Neutrophil (primary cell): ENCODE data around the gene SAMD1.
A peak's percentile ranks its signal among the peaks of the same experiment; 100 is the strongest.

Experiments used
- H3K27ac ChIP-seq: fragments of 200-600 bp; sonication (generic); 2 replicates; pipeline ENCODE4 v1.5.1; 2016; ENCODE audit warnings: mild to moderate bottlenecking, moderate library complexity
- H3K27me3 ChIP-seq: fragments of 200-600 bp; sonication (generic); 2 replicates; pipeline ENCODE4 v1.6.0; 2016; ENCODE audit warnings: mild to moderate bottlenecking
- H3K36me3 ChIP-seq: fragments of 200-600 bp; sonication (generic); 2 replicates; pipeline ENCODE4 v1.5.1; 2017
- H3K4me1 ChIP-seq, 2 experiments: fragments of 200-600 bp in 1 of 2; sonication (generic) in 1 of 2; 1 replicate in 1 of 2; 2 replicates in 1 of 2; pipeline versions ENCODE4 v1.5.1 to v1.6.1; 2013 to 2016; ENCODE audit warnings: low read depth in 1 of 2, low read length in 1 of 2, mild to moderate bottlenecking in 1 of 2, moderate library complexity in 1 of 2; ENCODE audit not compliant: control insufficient read depth in 1 of 2, insufficient read depth in 1 of 2
- H3K4me3 ChIP-seq, 2 experiments: fragments of 200-600 bp in 1 of 2; sonication (generic) in 1 of 2; 1 replicate in 1 of 2; 2 replicates in 1 of 2; pipeline ENCODE4 v1.5.1; 2013 to 2016; ENCODE audit warnings: low read depth in 1 of 2, low read length in 1 of 2, mild to moderate bottlenecking in 1 of 2, moderate library complexity in 1 of 2
- H3K9me3 ChIP-seq: fragments of 200-600 bp; sonication (generic); 2 replicates; pipeline ENCODE4 v1.5.1; 2016
- TF ChIP-seq, protein P1 (sequence below): fragments of 200-600 bp; sonication (generic); IDR thresholded peaks from 2 replicates; pipeline ENCODE4 v1.5.1; 2016; ENCODE audit warnings: antibody characterized with exemption

Gene SAMD1

DNA sequence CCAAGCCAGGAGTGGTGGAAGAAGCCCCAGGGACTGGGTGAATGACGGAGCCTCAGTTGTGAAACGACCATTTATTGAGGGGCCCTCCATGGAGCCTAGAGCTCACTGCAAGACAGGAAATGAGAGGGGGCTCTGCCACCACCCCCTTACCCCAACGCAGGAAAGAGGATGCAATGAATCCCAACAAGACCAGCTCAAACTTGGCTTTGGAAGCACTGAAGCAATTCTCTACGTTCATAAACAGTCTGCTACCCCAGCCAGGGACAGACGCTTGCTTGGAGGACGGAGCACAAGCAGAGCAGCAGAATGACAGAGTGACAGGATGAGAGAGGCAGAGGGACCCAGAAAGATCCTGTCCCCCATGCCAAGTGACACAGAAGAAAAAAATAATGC, 26.0 kb upstream of the SAMD1 start:
- no peaks in the 10 kb centered on the region for H3K27me3 ChIP-seq
- H3K27ac ChIP-seq = peak overlapping the region; percentile 97
- TF ChIP-seq, protein P1, sequence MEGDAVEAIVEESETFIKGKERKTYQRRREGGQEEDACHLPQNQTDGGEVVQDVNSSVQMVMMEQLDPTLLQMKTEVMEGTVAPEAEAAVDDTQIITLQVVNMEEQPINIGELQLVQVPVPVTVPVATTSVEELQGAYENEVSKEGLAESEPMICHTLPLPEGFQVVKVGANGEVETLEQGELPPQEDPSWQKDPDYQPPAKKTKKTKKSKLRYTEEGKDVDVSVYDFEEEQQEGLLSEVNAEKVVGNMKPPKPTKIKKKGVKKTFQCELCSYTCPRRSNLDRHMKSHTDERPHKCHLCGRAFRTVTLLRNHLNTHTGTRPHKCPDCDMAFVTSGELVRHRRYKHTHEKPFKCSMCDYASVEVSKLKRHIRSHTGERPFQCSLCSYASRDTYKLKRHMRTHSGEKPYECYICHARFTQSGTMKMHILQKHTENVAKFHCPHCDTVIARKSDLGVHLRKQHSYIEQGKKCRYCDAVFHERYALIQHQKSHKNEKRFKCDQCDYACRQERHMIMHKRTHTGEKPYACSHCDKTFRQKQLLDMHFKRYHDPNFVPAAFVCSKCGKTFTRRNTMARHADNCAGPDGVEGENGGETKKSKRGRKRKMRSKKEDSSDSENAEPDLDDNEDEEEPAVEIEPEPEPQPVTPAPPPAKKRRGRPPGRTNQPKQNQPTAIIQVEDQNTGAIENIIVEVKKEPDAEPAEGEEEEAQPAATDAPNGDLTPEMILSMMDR = no peak
- peaks cover 71 to 73% of the 10 kb centered on the region in 2 experiments for H3K4me1 ChIP-seq
- H3K36me3 ChIP-seq = peaks cover 11% of the 10 kb centered on the region
- no peaks in the 10 kb centered on the region for H3K9me3 ChIP-seq
- peak overlapping the region; percentile 76 to 89 for H3K4me3 ChIP-seq

DNA sequence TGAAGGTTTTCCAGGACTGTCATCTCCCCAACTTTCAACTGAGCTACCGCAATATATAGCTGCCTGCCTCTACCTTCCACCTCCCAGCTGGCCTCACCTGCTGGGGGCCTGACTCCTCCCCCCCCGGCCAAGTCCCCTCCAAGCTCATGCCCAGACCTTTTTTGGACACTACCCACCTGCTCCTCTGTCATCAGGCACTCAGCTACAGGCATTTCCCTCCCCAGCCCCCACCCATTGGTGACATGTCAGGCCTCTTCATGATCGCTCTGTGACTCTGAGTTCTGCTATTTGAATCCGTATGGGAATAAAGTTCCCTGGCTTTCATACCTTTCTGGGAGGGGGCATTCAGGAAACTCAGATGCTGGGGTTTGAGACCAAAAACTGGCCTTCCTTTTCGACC, 25.2 kb upstream of the SAMD1 start:
- H3K36me3 ChIP-seq = peaks cover 11% of the 10 kb centered on the region
- H3K4me3 ChIP-seq = peak overlapping the region; percentile 76 to 89
- TF ChIP-seq, protein P1 = no peak
- H3K27ac ChIP-seq = peak overlapping the region; percentile 97
- H3K27me3 ChIP-seq = no peaks in the 10 kb centered on the region
- H3K9me3 ChIP-seq = no peaks in the 10 kb centered on the region
- peaks cover 73% of the 10 kb centered on the region in 2 experiments for H3K4me1 ChIP-seq

DNA sequence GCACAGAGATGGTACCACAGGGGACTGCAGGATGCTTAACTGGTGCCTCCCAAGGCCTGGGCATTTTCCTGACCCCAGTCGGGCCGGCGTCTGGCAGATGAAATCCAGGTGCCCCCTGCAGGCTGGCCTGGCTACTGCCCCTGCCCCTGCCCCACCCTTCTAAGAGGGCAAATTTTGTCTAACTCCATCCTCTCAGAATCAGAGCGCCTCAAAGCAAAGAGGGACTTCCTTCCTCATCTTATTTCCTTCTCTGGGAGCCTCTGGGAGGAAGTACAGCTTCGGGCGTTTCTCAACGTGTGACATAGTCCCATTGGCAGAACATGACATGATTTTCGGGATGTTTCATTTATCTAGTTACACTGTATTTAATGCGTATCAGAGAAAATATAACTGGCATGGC, 24.3 kb upstream of the SAMD1 start:
- Histone ChIP-seq H3K4me1 (peaks cover 65 to 73% of the 10 kb centered on the region in 2 experiments), H3K4me3 (peak overlapping the region; percentile 76 to 89), H3K27ac (peak overlapping the region; percentile 97), H3K27me3 (no peaks in the 10 kb centered on the region), H3K36me3 (peaks cover 13% of the 10 kb centered on the region), H3K9me3 (no peaks in the 10 kb centered on the region)
- TF ChIP-seq, protein P1 = peak; percentile 94

DNA sequence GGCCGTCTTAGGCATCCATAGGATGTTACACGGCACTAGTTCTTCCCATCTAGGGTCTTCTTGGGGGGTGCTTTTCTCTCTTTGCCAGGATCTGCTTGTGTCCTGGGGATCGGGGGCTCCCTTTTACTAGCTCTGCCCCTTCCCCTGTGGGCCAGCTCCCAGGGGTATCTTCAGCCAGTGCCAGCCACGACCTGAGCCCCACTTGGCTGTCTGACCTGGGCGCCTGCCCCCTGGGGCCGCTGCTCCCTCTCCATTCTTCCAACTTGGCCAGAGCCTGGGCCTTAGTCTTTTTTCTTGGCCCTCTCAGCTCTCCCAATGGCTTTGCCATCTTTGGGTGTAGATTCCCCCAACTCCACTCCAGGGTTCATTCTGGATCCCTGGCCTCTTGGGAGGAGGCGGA, 23.9 kb upstream of the SAMD1 start:
- no peaks in the 10 kb centered on the region for H3K9me3 ChIP-seq
- H3K36me3 ChIP-seq = peaks cover 13% of the 10 kb centered on the region
- peak overlapping the region; percentile 76 to 89 for H3K4me3 ChIP-seq
- peaks cover 61 to 69% of the 10 kb centered on the region in 2 experiments for H3K4me1 ChIP-seq
- H3K27me3 ChIP-seq = no peaks in the 10 kb centered on the region
- H3K27ac ChIP-seq = peak overlapping the region; percentile 97
- TF ChIP-seq, protein P1 = no peak

DNA sequence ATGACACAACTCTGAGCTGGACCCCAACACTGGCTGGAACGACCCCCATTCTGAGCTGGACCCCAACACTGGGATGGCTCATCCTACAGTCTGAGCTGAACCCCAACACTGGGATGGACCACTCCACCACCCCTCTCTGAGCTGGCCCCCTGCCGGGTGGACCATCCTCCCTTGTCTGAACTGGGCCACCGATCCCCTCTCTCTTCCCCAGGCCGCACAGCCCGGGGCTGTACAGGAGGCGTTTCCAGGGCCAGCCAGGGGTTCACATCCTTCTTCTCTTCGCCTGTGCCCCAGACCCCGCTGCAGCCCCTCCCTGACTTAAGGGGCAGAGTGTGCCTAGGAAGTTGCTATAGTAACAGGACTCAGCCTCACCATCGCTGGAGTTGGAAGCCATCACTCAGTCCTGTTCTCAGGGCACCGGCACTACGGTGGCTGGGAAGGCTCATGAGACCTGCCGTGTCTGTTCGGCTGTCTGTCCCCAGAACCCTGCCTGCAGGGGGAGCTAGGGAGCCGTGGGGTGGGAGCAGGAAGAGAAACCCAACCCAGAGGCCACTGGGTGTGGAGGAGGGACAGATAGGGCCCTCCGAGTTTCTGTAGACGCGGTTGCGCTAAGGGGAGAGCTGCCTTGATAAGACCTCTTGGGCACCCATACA, 23.3 kb upstream of the SAMD1 start:
- peak overlapping the region; percentile 97 for H3K27ac ChIP-seq
- H3K36me3 ChIP-seq = peaks cover 18% of the 10 kb centered on the region
- H3K4me1 ChIP-seq = peaks cover 56 to 63% of the 10 kb centered on the region in 2 experiments
- H3K27me3 ChIP-seq = no peaks in the 10 kb centered on the region
- no peaks in the 10 kb centered on the region for H3K9me3 ChIP-seq
- H3K4me3 ChIP-seq = peak overlapping the region; percentile 76 to 89
- TF ChIP-seq, protein P1 = peak; percentile 57
